GM12801 (cell line): ENCODE results near the gene PDE6G.

Experiments used
- TF ChIP-seq, protein P1 (sequence below): IDR thresholded peaks from one replicate; pipeline ENCODE4 v1.5.1; 2011; ENCODE audit warnings: control low read depth; ENCODE audit not compliant: insufficient read length; ENCODE audit errors: extremely low read depth

Gene PDE6G

DNA sequence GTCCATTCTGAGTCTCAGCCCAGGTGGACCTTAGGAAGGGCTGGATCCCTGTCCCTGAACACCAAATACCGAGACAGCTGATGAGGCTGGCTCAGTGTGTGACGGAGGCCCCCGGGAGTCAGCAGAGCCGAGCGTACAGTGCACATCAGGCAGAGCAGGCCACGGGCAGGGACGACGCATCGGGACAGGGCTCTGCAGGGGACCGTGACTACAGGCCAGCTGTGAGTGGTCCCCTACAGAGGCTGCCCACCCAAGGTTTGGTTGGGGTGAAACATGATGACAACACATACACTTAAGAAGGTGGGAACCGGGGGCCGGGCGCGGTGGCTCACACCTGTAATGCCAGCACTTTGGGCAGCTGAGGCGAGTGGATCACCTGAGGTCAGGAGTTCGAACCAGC lies 16.6 kb upstream of the PDE6G start:
- TF ChIP-seq, protein P1, sequence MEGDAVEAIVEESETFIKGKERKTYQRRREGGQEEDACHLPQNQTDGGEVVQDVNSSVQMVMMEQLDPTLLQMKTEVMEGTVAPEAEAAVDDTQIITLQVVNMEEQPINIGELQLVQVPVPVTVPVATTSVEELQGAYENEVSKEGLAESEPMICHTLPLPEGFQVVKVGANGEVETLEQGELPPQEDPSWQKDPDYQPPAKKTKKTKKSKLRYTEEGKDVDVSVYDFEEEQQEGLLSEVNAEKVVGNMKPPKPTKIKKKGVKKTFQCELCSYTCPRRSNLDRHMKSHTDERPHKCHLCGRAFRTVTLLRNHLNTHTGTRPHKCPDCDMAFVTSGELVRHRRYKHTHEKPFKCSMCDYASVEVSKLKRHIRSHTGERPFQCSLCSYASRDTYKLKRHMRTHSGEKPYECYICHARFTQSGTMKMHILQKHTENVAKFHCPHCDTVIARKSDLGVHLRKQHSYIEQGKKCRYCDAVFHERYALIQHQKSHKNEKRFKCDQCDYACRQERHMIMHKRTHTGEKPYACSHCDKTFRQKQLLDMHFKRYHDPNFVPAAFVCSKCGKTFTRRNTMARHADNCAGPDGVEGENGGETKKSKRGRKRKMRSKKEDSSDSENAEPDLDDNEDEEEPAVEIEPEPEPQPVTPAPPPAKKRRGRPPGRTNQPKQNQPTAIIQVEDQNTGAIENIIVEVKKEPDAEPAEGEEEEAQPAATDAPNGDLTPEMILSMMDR = no peak

DNA sequence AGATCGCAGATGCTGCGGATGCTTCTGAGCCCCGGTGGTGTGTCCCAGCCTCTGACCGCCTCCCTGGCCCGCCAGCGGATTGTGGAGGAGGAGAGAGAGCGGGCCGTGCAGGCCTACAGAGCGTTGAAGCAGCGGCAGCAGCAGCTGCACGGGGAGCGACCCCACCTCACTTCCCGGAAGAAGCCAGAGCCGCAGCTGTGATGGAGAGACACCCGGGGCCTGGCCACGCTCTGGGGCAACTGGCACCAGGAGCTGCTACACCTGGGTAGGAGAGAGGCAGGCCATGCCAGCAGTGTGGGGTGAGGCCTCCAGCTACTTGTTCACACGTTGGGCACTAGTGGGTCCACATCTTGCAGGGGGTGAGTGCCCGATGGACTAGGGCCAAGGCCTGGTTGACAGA lies 16.2 kb upstream of the PDE6G start:
- TF ChIP-seq, protein P1 = no peak

DNA sequence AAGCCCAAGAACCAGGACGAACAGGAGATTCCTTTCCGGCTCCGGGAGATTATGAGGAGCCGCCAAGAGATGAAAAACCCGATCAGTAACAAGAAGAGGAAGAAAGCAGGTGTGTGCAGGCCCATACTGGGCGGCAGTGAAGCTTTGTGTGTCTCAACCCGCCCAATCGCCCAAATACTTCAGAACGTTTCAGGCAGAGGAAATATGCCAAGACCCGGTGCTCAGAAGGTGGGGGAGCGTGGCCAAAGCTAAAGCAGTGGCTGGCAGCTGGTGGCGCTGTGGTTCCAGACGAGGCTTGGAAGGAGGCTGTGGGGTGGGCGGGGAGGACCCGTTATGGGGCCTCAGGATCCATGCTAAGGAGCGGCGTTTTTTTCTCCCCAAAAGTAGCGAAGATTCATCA lies 11.4 kb upstream of the PDE6G start:
- TF ChIP-seq, protein P1 = no peak

DNA sequence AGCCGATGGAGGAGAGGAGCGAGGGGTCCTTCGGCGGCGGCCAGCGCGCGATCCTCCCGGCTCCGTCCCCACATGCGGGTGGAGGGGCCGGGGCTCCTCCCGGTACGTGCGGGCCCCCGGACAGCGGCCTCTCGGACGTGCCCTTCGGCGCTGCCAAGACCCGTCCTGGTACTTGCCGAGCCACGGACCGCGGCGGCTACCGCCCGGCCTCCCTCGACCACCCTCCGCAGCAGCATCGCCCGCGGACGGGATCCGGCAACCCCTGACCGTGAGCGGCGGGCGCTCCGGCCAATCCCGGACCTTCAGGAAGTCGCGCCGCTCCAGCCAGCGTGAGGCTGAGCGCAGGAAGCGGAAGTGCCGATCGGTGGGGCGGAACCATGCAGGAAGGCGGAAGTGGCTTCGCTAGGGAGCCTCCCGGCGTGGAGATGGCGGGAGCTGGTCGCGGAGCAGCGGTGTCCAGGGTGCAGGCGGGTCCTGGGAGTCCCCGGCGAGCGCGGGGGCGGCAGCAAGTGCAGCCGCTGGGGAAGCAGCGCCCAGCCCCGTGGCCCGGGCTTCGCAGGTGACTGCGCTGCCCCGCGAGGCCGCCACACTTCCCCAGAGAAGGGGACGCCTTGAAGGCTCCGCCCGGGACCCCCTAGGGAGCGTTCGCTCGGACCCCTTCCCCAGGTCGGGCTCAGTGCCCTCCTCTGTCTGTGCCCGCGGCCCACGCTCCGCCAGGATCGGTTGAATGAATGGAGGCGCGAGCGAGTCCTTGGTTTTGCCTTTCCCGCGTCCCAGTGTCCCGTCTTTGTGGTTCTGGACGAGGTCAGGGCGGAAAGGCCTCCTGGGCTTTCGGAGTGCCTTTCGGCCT lies 10.2 kb upstream of the PDE6G start, which contains the start of the genes CCDC137 and OXLD1:
TSS of gene CCDC137 (plus strand) at position 396 of the 850 bp plus-strand sequence. CDS start at position 426, 30 bp downstream.
TSS of gene OXLD1 (minus strand) at position 264 of the 850 bp plus-strand sequence. CDS start at position 236, 28 bp downstream.
- TF ChIP-seq, protein P1 = no peak

DNA sequence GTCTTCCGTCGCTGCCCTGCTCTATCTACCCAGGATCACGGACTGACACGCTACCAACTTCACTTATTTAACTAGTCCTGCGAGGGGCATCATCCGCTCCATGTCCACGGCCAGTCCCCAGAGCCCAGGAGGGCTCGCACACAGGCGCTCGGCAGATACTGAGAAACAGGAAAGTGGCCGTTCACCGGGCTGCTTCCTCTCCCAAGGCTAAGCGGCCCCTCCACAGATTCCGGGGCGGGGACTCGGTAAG lies 9.7 kb upstream of the PDE6G start:
- TF ChIP-seq, protein P1 = no peak

DNA sequence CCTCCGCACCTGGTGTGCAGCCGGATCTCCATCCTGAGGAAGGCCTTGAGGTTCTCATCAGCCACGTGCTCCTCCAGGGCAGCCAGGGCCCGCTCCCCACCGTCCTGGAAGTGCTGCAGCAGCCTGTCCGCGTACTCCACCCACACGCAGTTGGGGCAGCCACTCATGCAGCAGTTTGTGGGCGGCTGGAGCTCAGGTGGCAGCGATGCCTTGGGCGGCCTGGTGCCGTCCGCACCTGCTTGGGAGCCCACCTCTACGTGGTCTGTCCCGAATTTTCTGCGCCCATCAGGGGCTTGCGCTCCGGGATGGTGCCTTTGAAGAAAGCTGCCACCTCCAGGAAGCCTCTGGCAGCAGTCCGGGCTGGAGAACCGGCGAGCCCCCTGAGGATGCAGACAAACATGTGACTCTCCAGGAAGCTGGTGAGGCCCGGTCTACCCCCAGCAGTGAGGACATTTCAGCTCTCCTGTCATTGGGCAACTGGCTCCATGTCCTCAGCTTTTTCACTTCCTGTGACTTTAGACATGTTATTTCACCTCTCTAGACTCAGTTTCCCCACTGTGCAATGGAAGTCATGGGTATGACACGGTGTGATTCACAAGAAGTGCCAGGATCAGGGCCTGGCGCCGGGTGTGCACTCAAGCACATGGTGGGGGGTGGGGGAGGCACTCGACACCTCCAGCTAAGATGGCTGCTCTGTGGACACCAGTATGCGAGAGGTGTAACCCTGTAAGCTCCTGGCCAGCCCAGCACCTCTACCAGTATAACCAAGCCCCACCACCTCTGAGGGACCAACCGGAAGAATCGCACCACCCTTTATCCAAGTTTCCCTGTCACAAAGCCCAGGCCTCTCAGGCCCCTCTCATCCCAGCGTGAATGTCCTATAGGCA lies 9.1 kb upstream of the PDE6G start:
- TF ChIP-seq, protein P1 = no peak

DNA sequence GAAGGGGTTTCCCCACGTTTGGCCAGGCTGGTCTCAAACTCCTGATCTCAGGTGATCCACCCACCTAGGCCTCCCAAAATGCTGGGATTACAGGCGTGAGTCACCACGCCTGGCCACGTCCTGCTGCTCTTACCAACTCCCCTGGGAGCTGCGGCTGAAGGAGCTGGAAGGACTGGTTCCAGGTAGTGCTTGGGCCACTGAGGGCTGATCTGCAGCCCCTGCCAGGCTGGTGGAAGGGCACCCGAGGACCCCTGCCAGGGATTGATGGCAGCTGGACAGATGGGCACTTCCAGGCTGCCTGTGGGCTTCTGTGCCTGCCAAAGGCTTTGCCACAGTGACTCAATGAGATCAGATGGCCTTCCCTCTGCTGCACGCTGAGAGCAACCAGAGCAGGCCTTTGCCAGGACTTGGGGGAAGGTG lies 7.7 kb upstream of the PDE6G start:
- TF ChIP-seq, protein P1 = no peak
